ENCODE results near the gene FAM43A.

FAM43A gene

GRCh38 chr3:194685718-194686413, at the start of gene FAM43A:
Gene FAM43A (plus strand): TSS chr3:194685883. CDS start chr3:194686827, 944 bp downstream.
- DNase-seq (ENCODE audit: low spot score): peak; percentile 94

GRCh38 chr3:194637066-194637465, 48.6 kb upstream of the FAM43A start:
- no peak for DNase-seq (ENCODE audit: low spot score)

GRCh38 chr3:194637541-194638400, 47.9 kb upstream of the FAM43A start:
- DNase-seq (ENCODE audit: low spot score): no peak

- no peak for DNase-seq (ENCODE audit: low spot score)
These were observed 46.6 kb upstream of the FAM43A start for GRCh38 chr3:194638991-194639605.

- DNase-seq (ENCODE audit: low spot score): no peak
These were observed 44.9 kb upstream of the FAM43A start for GRCh38 chr3:194640829-194641228.

- no peak for DNase-seq (ENCODE audit: low spot score)
These were observed 42.9 kb upstream of the FAM43A start for GRCh38 chr3:194642769-194643168.

GRCh38 chr3:194647747-194648146, 37.9 kb upstream of the FAM43A start:
- no peak for DNase-seq (ENCODE audit: low spot score)

GRCh38 chr3:194654443-194654842, 31.2 kb upstream of the FAM43A start:
- no peak for DNase-seq (ENCODE audit: low spot score)

GRCh38 chr3:194657439-194657838, 28.2 kb upstream of the FAM43A start:
- DNase-seq (ENCODE audit: low spot score): no peak

- no peak for DNase-seq (ENCODE audit: low spot score)
These were observed 27.0 kb upstream of the FAM43A start for GRCh38 chr3:194658477-194659242.

- DNase-seq (ENCODE audit: low spot score): no peak
These were observed 25.9 kb upstream of the FAM43A start for GRCh38 chr3:194659778-194660177.

- DNase-seq (ENCODE audit: low spot score): no peak
These were observed 24.3 kb upstream of the FAM43A start for GRCh38 chr3:194661374-194661773.

- DNase-seq (ENCODE audit: low spot score): no peak
These were observed 23.7 kb upstream of the FAM43A start for GRCh38 chr3:194661946-194662345.

GRCh38 chr3:194664857-194665256, 20.8 kb upstream of the FAM43A start:
- DNase-seq (ENCODE audit: low spot score): peak; percentile 27

GRCh38 chr3:194667363-194667762, 18.3 kb upstream of the FAM43A start:
- no peak for DNase-seq (ENCODE audit: low spot score)

- peak; percentile 63 for DNase-seq (ENCODE audit: low spot score)
These were observed 14.2 kb upstream of the FAM43A start for GRCh38 chr3:194671511-194671899.

- peak; percentile 95 for DNase-seq (ENCODE audit: low spot score)
These were observed 13.5 kb upstream of the FAM43A start, which contains the start of gene LSG1 for GRCh38 chr3:194671900-194672808. Gene LSG1 (minus strand): TSS chr3:194672191. CDS start chr3:194672162, 29 bp downstream.

GRCh38 chr3:194672876-194673275, 12.8 kb upstream of the FAM43A start:
- DNase-seq (ENCODE audit: low spot score): peak; percentile 11

GRCh38 chr3:194673761-194674160, 11.9 kb upstream of the FAM43A start:
- no peak for DNase-seq (ENCODE audit: low spot score)

- DNase-seq (ENCODE audit: low spot score): peak; percentile 8
These were observed 10.5 kb upstream of the FAM43A start for GRCh38 chr3:194675081-194675640.

GRCh38 chr3:194675680-194676079, 10.0 kb upstream of the FAM43A start:
- DNase-seq (ENCODE audit: low spot score): no peak

Data from RKO (cell line).